Endodermal cell (in vitro differentiated cells): ENCODE data around the gene ZDHHC11. TPM values are rescaled to one million over a fixed set of nuclear protein-coding genes. Genes with fewer than 3 reads are reported as not detected.

Experiments used
- DNase-seq: peaks from one replicate; pipeline ENCODE4 v3.0.0-alpha.2; 2017
- H3K27ac ChIP-seq: 2 replicates; pipeline ENCODE4 v1.5.1; 2013; ENCODE audit warnings: mild to moderate bottlenecking, low read depth, low read length, moderate library complexity
- H3K27me3 ChIP-seq: 2 replicates; pipeline ENCODE4 v1.6.1; 2013; ENCODE audit warnings: mild to moderate bottlenecking, low read length, moderate library complexity; ENCODE audit not compliant: insufficient read depth, control insufficient read depth, poor library complexity, severe bottlenecking
- H3K36me3 ChIP-seq: 2 replicates; pipeline ENCODE4 v1.7.0; 2013; ENCODE audit warnings: mild to moderate bottlenecking, low read length, moderate library complexity; ENCODE audit not compliant: control insufficient read depth, insufficient read depth
- H3K4me1 ChIP-seq: one replicate; pipeline ENCODE4 v1.7.0; 2013; ENCODE audit warnings: low read length; ENCODE audit not compliant: control insufficient read depth, insufficient read depth
- H3K4me3 ChIP-seq: 2 replicates; pipeline ENCODE4 v1.5.1; 2013; ENCODE audit warnings: mild to moderate bottlenecking, low read length, moderate library complexity
- H3K9ac ChIP-seq: 2 replicates; pipeline ENCODE4 v1.6.1; 2013; ENCODE audit warnings: mild to moderate bottlenecking, low read length, moderate library complexity; ENCODE audit not compliant: poor library complexity, severe bottlenecking; ENCODE audit errors: extremely low read depth
- H3K9me3 ChIP-seq: 2 replicates; pipeline ENCODE4 v1.6.1; 2013; ENCODE audit warnings: mild to moderate bottlenecking, low read length, moderate library complexity; ENCODE audit not compliant: control insufficient read depth
- H3K27ac Mint-ChIP-seq: 2 replicates; pipeline ENCODE4 v1.8.0; 2020; ENCODE audit warnings: mixed read lengths
- H3K27me3 Mint-ChIP-seq: 2 replicates; pipeline ENCODE4 v1.8.0; 2021; ENCODE audit warnings: mild to moderate bottlenecking, mixed read lengths; ENCODE audit not compliant: insufficient read depth
- H3K36me3 Mint-ChIP-seq: 2 replicates; pipeline ENCODE4 v1.8.0; 2020; ENCODE audit warnings: low read depth, mixed read lengths
- H3K4me1 Mint-ChIP-seq: 2 replicates; pipeline ENCODE4 v1.8.0; 2020; ENCODE audit warnings: mixed read lengths
- H3K4me3 Mint-ChIP-seq: 2 replicates; pipeline ENCODE4 v1.8.0; 2020; ENCODE audit warnings: mild to moderate bottlenecking, moderate library complexity, mixed read lengths
- H3K9me3 Mint-ChIP-seq: 2 replicates; pipeline ENCODE4 v1.8.0; 2020; ENCODE audit warnings: mild to moderate bottlenecking, mixed read lengths
- CTCF ChIP-seq: fragments of 200-600 bp; sonication (generic); conservative IDR thresholded peaks from 2 replicates; pipeline ENCODE4 v1.5.0; 2021; ENCODE audit warnings: antibody characterized with exemption, mild to moderate bottlenecking
- WGBS, 2 experiments: methylation state at CpG; one replicate each; pipeline versions ENCODE4 v1.1.5 to v1.1.7; 2013; ENCODE audit warnings: missing lambda C conversion rate in 2 of 2, mixed read lengths in 1 of 2; ENCODE audit not compliant: insufficient coverage in 1 of 2, insufficient read length in 1 of 2; 5-methylcytosine and 5-hydroxymethylcytosine counted together
- total RNA-seq, 2 donors: library from RNA; stranded (reverse); fragmentation: NEBNext Ultra II Directional in 1 of 2; extraction: Animal tissue kit (Norgen Biotek cat#: 25700) in 1 of 2; gene quantifications; 2 replicates in 1 of 2; 3 replicates in 1 of 2; pipeline ENCODE4 v1.2.1, GENCODE V29; 2021

The ZDHHC11 gene
- total RNA-seq, 2 donors from 2014 or later: 10.6 to 28.9 TPM

GRCh38 chr5:863244-863805 lies 12.5 kb upstream of the ZDHHC11 start:
- no peaks in the 10 kb centered on the region for H3K9me3 ChIP-seq
- peaks cover 44% of the 10 kb centered on the region for H3K36me3 Mint-ChIP-seq
- H3K4me1 ChIP-seq: no peaks in the 10 kb centered on the region
- no peak overlapping the region for H3K27ac Mint-ChIP-seq
- H3K9ac ChIP-seq: no peak overlapping the region
- peaks cover 5% of the 10 kb centered on the region for H3K4me1 Mint-ChIP-seq
- no peaks in the 10 kb centered on the region for H3K27me3 ChIP-seq
- no peak overlapping the region for H3K27ac ChIP-seq
- no peak for TF ChIP-seq CTCF
- DNase-seq: no peak
- H3K27me3 Mint-ChIP-seq: no peaks in the 10 kb centered on the region
- H3K36me3 ChIP-seq: peaks cover 59% of the 10 kb centered on the region
- WGBS, 2 experiments: 91 to 95% methylated on average over 9 to 16 of the region's 16 CpGs
- no peaks in the 10 kb centered on the region for H3K9me3 Mint-ChIP-seq
- H3K4me3 ChIP-seq: no peak overlapping the region
- H3K4me3 Mint-ChIP-seq: no peak overlapping the region

- H3K4me3 Mint-ChIP-seq: no peak overlapping the region
- no peaks in the 10 kb centered on the region for H3K27me3 ChIP-seq
- peaks cover 5% of the 10 kb centered on the region for H3K4me1 Mint-ChIP-seq
- H3K9me3 ChIP-seq: no peaks in the 10 kb centered on the region
- H3K4me1 ChIP-seq: no peaks in the 10 kb centered on the region
- no peaks in the 10 kb centered on the region for H3K9me3 Mint-ChIP-seq
- no peak overlapping the region for H3K4me3 ChIP-seq
- WGBS, 2 experiments: 94 to 97% methylated on average over 19 to 25 of the region's 25 CpGs
- TF ChIP-seq CTCF: no peak
- peaks cover 52% of the 10 kb centered on the region for H3K36me3 ChIP-seq
- H3K27ac Mint-ChIP-seq: no peak overlapping the region
- H3K36me3 Mint-ChIP-seq: peaks cover 37% of the 10 kb centered on the region
- no peak overlapping the region for H3K27ac ChIP-seq
- no peak overlapping the region for H3K9ac ChIP-seq
- no peak for DNase-seq
- no peaks in the 10 kb centered on the region for H3K27me3 Mint-ChIP-seq
These were observed 11.8 kb upstream of the ZDHHC11 start for GRCh38 chr5:862367-863243.

- peaks cover 44% of the 10 kb centered on the region for H3K36me3 ChIP-seq
- no peak overlapping the region for H3K27ac Mint-ChIP-seq
- DNase-seq: no peak
- H3K4me1 ChIP-seq: no peaks in the 10 kb centered on the region
- no peak overlapping the region for H3K9ac ChIP-seq
- H3K27me3 Mint-ChIP-seq: no peaks in the 10 kb centered on the region
- no peak overlapping the region for H3K4me3 ChIP-seq
- no peaks in the 10 kb centered on the region for H3K9me3 ChIP-seq
- H3K4me1 Mint-ChIP-seq: peaks cover 5% of the 10 kb centered on the region
- WGBS, 2 experiments: 88 to 94% methylated on average over 7 to 22 of the region's 22 CpGs
- no peak overlapping the region for H3K4me3 Mint-ChIP-seq
- TF ChIP-seq CTCF: no peak
- H3K36me3 Mint-ChIP-seq: peaks cover 32% of the 10 kb centered on the region
- H3K27ac ChIP-seq: no peak overlapping the region
- H3K9me3 Mint-ChIP-seq: no peaks in the 10 kb centered on the region
- no peaks in the 10 kb centered on the region for H3K27me3 ChIP-seq
These were observed 10.9 kb upstream of the ZDHHC11 start for GRCh38 chr5:861442-862366.
